ENCODE results near the gene EFCAB12. TPM values are rescaled to one million over a fixed set of nuclear protein-coding genes. Genes with fewer than 3 reads are reported as not detected.
"Not testable (repeated sequence)": the region's sequence is repeated elsewhere in the genome, so short reads cannot be mapped to it uniquely, and the experiment has no call there.

EFCAB12 gene
- total RNA-seq, 1 experiment from 2014 or later = 0.71 TPM

GRCh38 chr3:129398803-129399144 lies 29.7 kb downstream of the EFCAB12 start:
- H3K9me3 ChIP-seq (ENCODE audit: low read depth, low read length, poor library complexity, severe bottlenecking) = no peaks in the 10 kb centered on the region
- DNase-seq (ENCODE audit: low spot score) = no peak
- H3K27ac ChIP-seq (ENCODE audit: low read depth, low read length, poor library complexity, severe bottlenecking) = peak overlapping the region; percentile 89
- ChIA-PET POLR2A (ENCODE audit: low non-redundant PET) (no interaction called here), CTCF (interaction anchor here (0.8 kb wide), 1 partner anchor 15 kb away, joined by 5 read pairs; no protein-coding TSS in a partner anchor)
- no TSS peak for BruUV-seq (replicated peaks)
- H3K27me3 ChIP-seq (replicated peaks; ENCODE audit: insufficient read depth, low read depth, low read length, poor library complexity) = no peaks in the 10 kb centered on the region
- H3K4me1 ChIP-seq (ENCODE audit: insufficient read depth, low read length, poor library complexity, severe bottlenecking) = no peaks in the 10 kb centered on the region
- intact Hi-C loops (cut with micrococcal nuclease; ENCODE audit: unreplicated experiment) = no loop called here
- H3K4me3 ChIP-seq (ENCODE audit: low read depth, low read length, poor library complexity, severe bottlenecking) = peak overlapping the region; percentile 68
- no peak for TF ChIP-seq EZH2 (IDR thresholded peaks at IDR 0.05; ENCODE audit: borderline replicate concordance, low read depth, low read length, poor library complexity, severe bottlenecking)
- no peak for TF ChIP-seq CTCF (conservative IDR thresholded peaks at IDR 0.05; ENCODE audit: low read depth, low read length)
- H3K36me3 ChIP-seq (ENCODE audit: insufficient read depth, low read length, poor library complexity, severe bottlenecking) = no peaks in the 10 kb centered on the region

- H3K36me3 ChIP-seq (ENCODE audit: insufficient read depth, low read length, poor library complexity, severe bottlenecking) = peaks cover 12% of the 10 kb centered on the region
- CTCF ChIA-PET; H3K27ac ChIP-seq (ENCODE audit: low read depth, low read length, poor library complexity, severe bottlenecking); H3K9me3 ChIP-seq (ENCODE audit: low read depth, low read length, poor library complexity, severe bottlenecking); H3K4me3 ChIP-seq (ENCODE audit: low read depth, low read length, poor library complexity, severe bottlenecking); DNase-seq (ENCODE audit: low spot score); POLR2A ChIA-PET (ENCODE audit: low non-redundant PET); H3K27me3 ChIP-seq (replicated peaks; ENCODE audit: insufficient read depth, low read depth, low read length, poor library complexity); H3K4me1 ChIP-seq (ENCODE audit: insufficient read depth, low read length, poor library complexity, severe bottlenecking); intact Hi-C loops (cut with micrococcal nuclease; ENCODE audit: unreplicated experiment); BruUV-seq (replicated peaks): not testable (repeated sequence)
Measured at GRCh38 chr3:129393760-129394564, 34.5 kb downstream of the EFCAB12 start.

- intact Hi-C loops (cut with micrococcal nuclease; ENCODE audit: unreplicated experiment) = no loop called here
- ChIA-PET POLR2A (ENCODE audit: low non-redundant PET) (no interaction called here), CTCF (no interaction called here)
- no peaks in the 10 kb centered on the region for H3K4me1 ChIP-seq (ENCODE audit: insufficient read depth, low read length, poor library complexity, severe bottlenecking)
- H3K36me3 ChIP-seq (ENCODE audit: insufficient read depth, low read length, poor library complexity, severe bottlenecking) = peaks cover 12% of the 10 kb centered on the region
- no peak for DNase-seq (ENCODE audit: low spot score)
- H3K4me3 ChIP-seq (ENCODE audit: low read depth, low read length, poor library complexity, severe bottlenecking) = no peak overlapping the region
- no peaks in the 10 kb centered on the region for H3K9me3 ChIP-seq (ENCODE audit: low read depth, low read length, poor library complexity, severe bottlenecking)
- TF ChIP-seq CTCF (conservative IDR thresholded peaks at IDR 0.05; ENCODE audit: low read depth, low read length) (no peak), EZH2 (IDR thresholded peaks at IDR 0.05; ENCODE audit: borderline replicate concordance, low read depth, low read length, poor library complexity, severe bottlenecking) (no peak)
- BruUV-seq (replicated peaks) = no TSS peak
- no peaks in the 10 kb centered on the region for H3K27me3 ChIP-seq (replicated peaks; ENCODE audit: insufficient read depth, low read depth, low read length, poor library complexity)
- no peak overlapping the region for H3K27ac ChIP-seq (ENCODE audit: low read depth, low read length, poor library complexity, severe bottlenecking)
Measured at GRCh38 chr3:129393271-129393670, 35.2 kb downstream of the EFCAB12 start.

GRCh38 chr3:129392106-129392887 lies 36.1 kb downstream of the EFCAB12 start:
- BruUV-seq (replicated peaks); H3K27me3 ChIP-seq (replicated peaks; ENCODE audit: insufficient read depth, low read depth, low read length, poor library complexity); H3K4me3 ChIP-seq (ENCODE audit: low read depth, low read length, poor library complexity, severe bottlenecking); H3K4me1 ChIP-seq (ENCODE audit: insufficient read depth, low read length, poor library complexity, severe bottlenecking); CTCF ChIA-PET; POLR2A ChIA-PET (ENCODE audit: low non-redundant PET); H3K27ac ChIP-seq (ENCODE audit: low read depth, low read length, poor library complexity, severe bottlenecking); intact Hi-C loops (cut with micrococcal nuclease; ENCODE audit: unreplicated experiment); H3K9me3 ChIP-seq (ENCODE audit: low read depth, low read length, poor library complexity, severe bottlenecking); DNase-seq (ENCODE audit: low spot score): not testable (repeated sequence)
- H3K36me3 ChIP-seq (ENCODE audit: insufficient read depth, low read length, poor library complexity, severe bottlenecking) = peaks cover 19% of the 10 kb centered on the region

GRCh38 chr3:129391583-129391982 lies 36.9 kb downstream of the EFCAB12 start:
- POLR2A ChIA-PET (ENCODE audit: low non-redundant PET); H3K27ac ChIP-seq (ENCODE audit: low read depth, low read length, poor library complexity, severe bottlenecking); intact Hi-C loops (cut with micrococcal nuclease; ENCODE audit: unreplicated experiment); H3K9me3 ChIP-seq (ENCODE audit: low read depth, low read length, poor library complexity, severe bottlenecking); H3K4me3 ChIP-seq (ENCODE audit: low read depth, low read length, poor library complexity, severe bottlenecking); DNase-seq (ENCODE audit: low spot score); CTCF ChIA-PET; H3K4me1 ChIP-seq (ENCODE audit: insufficient read depth, low read length, poor library complexity, severe bottlenecking); BruUV-seq (replicated peaks); H3K27me3 ChIP-seq (replicated peaks; ENCODE audit: insufficient read depth, low read depth, low read length, poor library complexity): not testable (repeated sequence)
- peaks cover 24% of the 10 kb centered on the region for H3K36me3 ChIP-seq (ENCODE audit: insufficient read depth, low read length, poor library complexity, severe bottlenecking)

Data from A673 (cell line).